HG02852 (cell line): ENCODE results near the gene TMPRSS7.

Experiments
- ATAC-seq: cut with Tn5 transposase; IDR thresholded peaks from one replicate; pipeline ENCODE4 v1.9.1; 2021; ENCODE audit warnings: mild to moderate bottlenecking, moderate library complexity; ENCODE audit not compliant: unreplicated experiment

The TMPRSS7 gene

GRCh38 chr3:112126511-112126911 is 92.0 kb downstream of the TMPRSS7 start:
- no peak for ATAC-seq

GRCh38 chr3:112127522-112128494 is 93.3 kb downstream of the TMPRSS7 start:
- peak; percentile 30 for ATAC-seq

GRCh38 chr3:112128843-112129727 is 94.5 kb downstream of the TMPRSS7 start:
- ATAC-seq, result peak; percentile 43

GRCh38 chr3:112129925-112130637 is 95.5 kb downstream of the TMPRSS7 start:
- no peak for ATAC-seq

- no peak for ATAC-seq
Measured at GRCh38 chr3:112130638-112130993, 96.1 kb downstream of the TMPRSS7 start.
